Ascending aorta (tissue), 2 donors: Measurements from ENCODE around the gene TPP1. TPM values are rescaled to one million over a fixed set of nuclear protein-coding genes. Genes with fewer than 3 reads are reported as not detected.

Experiments
- DNase-seq, 2 donors: peaks; one replicate each; pipeline ENCODE4 v3.0.0-alpha.2; 2019; ENCODE audit warnings: low spot score in 2 of 2
- H3K27ac ChIP-seq, 2 donors: fragments of 200-600 bp; sonication (generic); one replicate each; pipeline ENCODE4 v1.5.1; 2016 to 2017; ENCODE audit warnings: mild to moderate bottlenecking in 1 of 2
- H3K27me3 ChIP-seq: fragments of 200-600 bp; sonication (generic); one replicate; pipeline ENCODE4 v1.5.1; 2017
- H3K36me3 ChIP-seq, 2 donors: fragments of 200-600 bp; sonication (generic); one replicate each; pipeline ENCODE4 v1.5.1; 2016
- H3K4me1 ChIP-seq, 2 donors: fragments of 200-600 bp; sonication (generic); one replicate each; pipeline ENCODE4 v1.5.1; 2016 to 2017; ENCODE audit warnings: mild to moderate bottlenecking in 1 of 2
- H3K4me3 ChIP-seq, 2 donors: fragments of 200-600 bp; sonication (generic); one replicate each; pipeline ENCODE4 v1.5.1; 2016 to 2017; ENCODE audit warnings: mild to moderate bottlenecking in 1 of 2
- H3K9me3 ChIP-seq, 2 donors: fragments of 200-600 bp; sonication (generic); one replicate each; pipeline ENCODE4 v1.5.1; 2016
- CTCF ChIP-seq, 3 experiments: fragments of 200-600 bp in 2 of 3; fragments of 450-650 bp in 1 of 3; sonication (generic) in 2 of 3; IDR thresholded peaks; one replicate each; pipeline ENCODE4 v1.5.1; 2016 to 2019; ENCODE audit warnings: antibody characterized with exemption in 3 of 3, mild to moderate bottlenecking in 1 of 3, moderate library complexity in 1 of 3
- intact Hi-C: fragments of 100-400 bp; cut with DNase I; formaldehyde crosslinking; loops from one replicate; pipeline ENCODE4 v1.15.1; 2023
- total RNA-seq: library from RNA; depleted of rRNA; stranded (reverse); fragments of >200 nt; gene quantifications from one replicate; pipeline ENCODE4 v1.1.0, GENCODE V29; 2016

TPP1 gene
- total RNA-seq, 1 donor from 2014 or later = 96.7 TPM

GRCh38 chr11:6611092-6611962, 7.9 kb downstream of the TPP1 start:
- Histone ChIP-seq H3K9me3 (no peaks in the 10 kb centered on the region), H3K4me3 (peak overlapping the region; percentile 76 to 95), H3K36me3 (peaks cover 45 to 56% of the 10 kb centered on the region in 2 donors), H3K27ac (peak overlapping the region; percentile 95 to 97), H3K4me1 (peaks cover 23 to 42% of the 10 kb centered on the region in 2 donors), H3K27me3 (no peaks in the 10 kb centered on the region)
- peak in 1 of 3 experiments; percentile 3 for TF ChIP-seq CTCF (IDR thresholded peaks at IDR 0.05)
- DNase-seq = peak in 1 of 2 donors; percentile 79
- intact Hi-C loops = loop anchor here (5.0 kb wide), 2 partner anchors 294 to 374 kb away; partner anchors contain the start of gene CNGA4

GRCh38 chr11:6610591-6610990, 8.6 kb downstream of the TPP1 start:
- Histone ChIP-seq H3K4me1 (peaks cover 25 to 46% of the 10 kb centered on the region in 2 donors), H3K4me3 (peak overlapping the region in 1 of 2 donors; percentile 95)

GRCh38 chr11:6609502-6610015, 9.7 kb downstream of the TPP1 start:
- intact Hi-C loops = loop anchor here (5.0 to 10.0 kb wide), 3 partner anchors 292 to 1375 kb away; partner anchors contain the start of genes CNGA4 and EIF3F
- H3K36me3 ChIP-seq = peaks cover 34 to 39% of the 10 kb centered on the region in 2 donors
- no peaks in the 10 kb centered on the region for H3K27me3 ChIP-seq
- TF ChIP-seq CTCF (IDR thresholded peaks at IDR 0.05) = no peak
- H3K4me1 ChIP-seq = peaks cover 25 to 46% of the 10 kb centered on the region in 2 donors
- H3K9me3 ChIP-seq = no peaks in the 10 kb centered on the region
- no peak for DNase-seq
- H3K4me3 ChIP-seq = peak overlapping the region in 1 of 2 donors; percentile 95
- peak overlapping the region; percentile 95 to 97 for H3K27ac ChIP-seq

More at GRCh38 chr11:6610591-6610990, 8.6 kb downstream of the TPP1 start:
- Histone ChIP-seq H3K27ac (peak overlapping the region; percentile 95 to 97), H3K27me3 (no peaks in the 10 kb centered on the region), H3K36me3 (peaks cover 43 to 50% of the 10 kb centered on the region in 2 donors), H3K9me3 (no peaks in the 10 kb centered on the region)
- no peak for DNase-seq
- no peak for TF ChIP-seq CTCF (IDR thresholded peaks at IDR 0.05)
- intact Hi-C loops = loop anchor here (5.0 kb wide), 2 partner anchors 293 to 373 kb away; partner anchors contain the start of gene CNGA4

- Histone ChIP-seq H3K9me3 (no peaks in the 10 kb centered on the region), H3K4me1 (peaks cover 25 to 46% of the 10 kb centered on the region in 2 donors), H3K27me3 (no peaks in the 10 kb centered on the region), H3K4me3 (peak overlapping the region in 1 of 2 donors; percentile 95), H3K36me3 (peaks cover 34 to 39% of the 10 kb centered on the region in 2 donors), H3K27ac (peak overlapping the region; percentile 95 to 97)
- TF ChIP-seq CTCF (IDR thresholded peaks at IDR 0.05) = no peak
- intact Hi-C loops = loop anchor here (10.0 kb wide), 1 partner anchor 1376 kb away; the partner anchor contains the start of gene EIF3F
- peak in 1 of 2 donors; percentile 76 for DNase-seq
Observed at GRCh38 chr11:6608726-6609501, 10.3 kb downstream of the TPP1 start.

GRCh38 chr11:6608011-6608410, 11.2 kb downstream of the TPP1 start:
- intact Hi-C loops = loop anchor here (10.0 kb wide), 1 partner anchor 1377 kb away; the partner anchor contains the start of gene EIF3F
- H3K4me1 ChIP-seq = peaks cover 25 to 41% of the 10 kb centered on the region in 2 donors
- H3K4me3 ChIP-seq = peak overlapping the region; percentile 64 to 92

More at GRCh38 chr11:6608011-6608410, 11.2 kb downstream of the TPP1 start:
- Histone ChIP-seq H3K9me3 (no peaks in the 10 kb centered on the region), H3K27me3 (no peaks in the 10 kb centered on the region), H3K36me3 (peaks cover 34 to 39% of the 10 kb centered on the region in 2 donors), H3K27ac (peak overlapping the region; percentile 95 to 97)
- TF ChIP-seq CTCF (IDR thresholded peaks at IDR 0.05) = no peak
- no peak for DNase-seq
